GM23248 (cell line): ENCODE data around the gene NAALADL2.

ENCODE experiments used
- EZH2 ChIP-seq: fragments of 200-600 bp; sonication (generic); IDR thresholded peaks from 2 replicates; pipeline ENCODE4 v1.6.1; 2018; ENCODE audit warnings: antibody characterized with exemption, mild to moderate bottlenecking; ENCODE audit not compliant: insufficient read depth, poor library complexity, severe bottlenecking
- EZH2phosphoT487 ChIP-seq: fragments of 200-600 bp; sonication (generic); IDR thresholded peaks from 2 replicates; pipeline ENCODE4 v1.6.1; 2018; ENCODE audit warnings: antibody characterized with exemption, moderate library complexity, mild to moderate bottlenecking, low read depth; ENCODE audit not compliant: insufficient read depth

- TF ChIP-seq EZH2 (no peak), EZH2phosphoT487 (no peak)
Observed at GRCh38 chr3:175692256-175692655, 833.1 kb downstream of the NAALADL2 start.
